GM21381 (cell line): ENCODE measurements around the gene IL1RAPL2.
"Not testable (repeated sequence)": the region's sequence is repeated elsewhere in the genome, so short reads cannot be mapped to it uniquely, and the experiment has no call there.

Experiments
- ATAC-seq: cut with Tn5 transposase; IDR thresholded peaks from one replicate; pipeline ENCODE4 v1.9.1; 2021; ENCODE audit warnings: mild to moderate bottlenecking, moderate library complexity; ENCODE audit not compliant: unreplicated experiment

IL1RAPL2 gene

GRCh38 chrX:105006103-105006502, 440.1 kb downstream of the IL1RAPL2 start:
- ATAC-seq, result no peak

- no peak for ATAC-seq
Observed at GRCh38 chrX:105006996-105007395, 441.0 kb downstream of the IL1RAPL2 start.

GRCh38 chrX:105013719-105014118, 447.7 kb downstream of the IL1RAPL2 start:
- no peak for ATAC-seq

- no peak for ATAC-seq
Observed at GRCh38 chrX:105017641-105018040, 451.6 kb downstream of the IL1RAPL2 start.

- no peak for ATAC-seq
Observed at GRCh38 chrX:105018865-105019264, 452.9 kb downstream of the IL1RAPL2 start.

- not testable (repeated sequence) for ATAC-seq
Observed at GRCh38 chrX:105028962-105029361, 463.0 kb downstream of the IL1RAPL2 start.

- no peak for ATAC-seq
Observed at GRCh38 chrX:105038672-105039328, 472.8 kb downstream of the IL1RAPL2 start.

GRCh38 chrX:105050921-105051320, 484.9 kb downstream of the IL1RAPL2 start:
- ATAC-seq, result no peak

- no peak for ATAC-seq
Observed at GRCh38 chrX:105051364-105051763, 485.4 kb downstream of the IL1RAPL2 start.

- no peak for ATAC-seq
Observed at GRCh38 chrX:105052926-105053325, 486.9 kb downstream of the IL1RAPL2 start.

- no peak for ATAC-seq
Observed at GRCh38 chrX:105063743-105064142, 497.7 kb downstream of the IL1RAPL2 start.

GRCh38 chrX:105098201-105098600, 532.2 kb downstream of the IL1RAPL2 start:
- ATAC-seq, result no peak

- ATAC-seq, result no peak
Observed at GRCh38 chrX:105098812-105099211, 532.8 kb downstream of the IL1RAPL2 start.

- no peak for ATAC-seq
Observed at GRCh38 chrX:105101378-105101777, 535.4 kb downstream of the IL1RAPL2 start.

- ATAC-seq, result no peak
Observed at GRCh38 chrX:105109936-105110335, 543.9 kb downstream of the IL1RAPL2 start.

- ATAC-seq, result no peak
Observed at GRCh38 chrX:105114554-105115130, 548.6 kb downstream of the IL1RAPL2 start.

GRCh38 chrX:105115596-105116320, 549.8 kb downstream of the IL1RAPL2 start:
- not testable (repeated sequence) for ATAC-seq

GRCh38 chrX:105116486-105116885, 550.5 kb downstream of the IL1RAPL2 start:
- ATAC-seq, result no peak

GRCh38 chrX:105117621-105118020, 551.6 kb downstream of the IL1RAPL2 start:
- no peak for ATAC-seq

GRCh38 chrX:105120463-105120862, 554.5 kb downstream of the IL1RAPL2 start:
- ATAC-seq, result no peak

GRCh38 chrX:105121186-105121585, 555.2 kb downstream of the IL1RAPL2 start:
- ATAC-seq, result no peak

GRCh38 chrX:105126201-105126600, 560.2 kb downstream of the IL1RAPL2 start:
- ATAC-seq, result no peak
